Skin epidermis (tissue), 12 donors: ENCODE data around the gene WDFY4.
"Not testable (repeated sequence)": the region's sequence is repeated elsewhere in the genome, so short reads cannot be mapped to it uniquely, and the experiment has no call there.

Experiments
- H3K27ac ChIP-seq, 21 experiments: fragments of 200-600 bp; sonication (generic) in 11 of 21; one replicate each; pipeline ENCODE4 v1.5.0; 2020; ENCODE audit warnings: mild to moderate bottlenecking in 3 of 21, inconsistent platforms in 2 of 21, moderate library complexity in 2 of 21
- H3K4me3 ChIP-seq, 7 experiments: fragments of 200-600 bp; sonication (generic) in 2 of 7; one replicate each; pipeline ENCODE4 v1.5.0; 2020; ENCODE audit warnings: inconsistent platforms in 2 of 7, mild to moderate bottlenecking in 2 of 7, moderate library complexity in 1 of 7

WDFY4 gene

DNA sequence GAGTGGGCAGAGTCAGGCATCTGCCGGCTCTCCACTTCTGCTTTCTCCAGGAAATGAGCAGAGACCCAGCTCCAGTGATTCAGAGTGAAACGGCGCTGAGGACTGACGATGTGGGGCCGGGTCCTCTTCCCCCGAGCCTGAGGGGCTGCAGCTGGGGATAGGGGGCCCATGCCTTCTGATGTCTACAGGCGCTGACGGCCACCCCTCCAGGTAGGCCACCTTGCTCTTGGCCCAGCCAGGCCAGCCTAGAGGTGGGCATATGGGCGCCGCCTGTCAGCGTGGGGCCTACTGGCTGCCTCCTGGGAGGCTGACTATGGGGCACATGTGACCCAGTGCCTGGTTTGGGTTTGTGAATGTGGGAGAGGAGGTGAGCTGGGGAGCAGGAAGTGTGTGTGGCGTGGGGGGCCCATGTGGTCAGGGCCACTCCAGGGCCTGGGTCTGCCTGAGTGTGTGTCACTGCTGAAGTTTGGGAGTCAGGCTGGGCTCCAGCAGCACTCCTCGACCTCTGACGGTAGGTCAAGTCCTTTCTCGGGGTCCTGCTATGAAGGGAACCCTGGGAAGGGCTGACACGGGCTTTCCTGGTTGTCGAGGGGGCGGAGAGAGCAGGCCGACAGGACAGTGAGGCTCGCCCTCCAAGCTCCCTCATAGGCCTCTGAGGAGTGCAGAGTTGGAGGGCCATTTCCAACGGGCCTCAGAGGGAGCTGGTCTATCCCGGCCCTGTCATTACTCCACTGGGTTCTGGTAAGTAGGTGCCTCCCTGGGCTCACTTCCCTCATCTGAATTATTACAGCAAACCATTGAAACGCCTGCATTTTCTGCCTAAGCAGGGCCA, at the start of gene WDFY4:
WDFY4 (plus strand) TSS at position 82 of the 832 bp plus-strand sequence. CDS start 24,860 bp downstream, outside the sequence.
- Histone ChIP-seq H3K4me3 (peak within 1 kb of the TSS in 6 of 7 experiments; percentile 6 to 25 (median 16)), H3K27ac (peak within 1 kb of the TSS in 19 of 21 experiments; percentile 56 to 87 (median 74))

GRCh38 chr10:48634984-48635557, 49.6 kb upstream of the WDFY4 start:
- H3K27ac ChIP-seq = peak overlapping the region in 13 of 21 experiments; percentile 8 to 79 (median 48)
- no peak overlapping the region for H3K4me3 ChIP-seq

DNA sequence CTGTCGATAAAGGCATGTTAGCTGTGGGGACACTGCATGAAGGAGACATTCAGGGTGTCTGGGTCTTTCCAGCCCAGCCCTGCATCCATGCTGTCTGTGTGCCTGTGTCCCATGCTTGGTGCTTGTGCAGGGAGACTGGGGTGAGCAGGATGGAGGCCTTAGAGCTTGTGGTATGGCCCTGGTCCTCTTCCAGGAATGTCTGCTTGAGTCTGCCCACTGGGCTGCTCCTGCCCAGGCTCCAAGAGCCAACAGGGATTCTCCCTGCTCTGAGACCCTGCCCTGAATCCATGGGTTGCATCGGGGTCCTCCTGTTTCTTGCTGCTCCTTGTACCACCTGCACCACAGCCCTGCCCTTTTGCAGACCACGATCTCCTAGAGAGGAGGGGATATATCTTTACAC, 48.4 kb upstream of the WDFY4 start:
- H3K4me3 ChIP-seq = no peak overlapping the region
- H3K27ac ChIP-seq = no peak overlapping the region

GRCh38 chr10:48636901-48637300, 47.8 kb upstream of the WDFY4 start:
- H3K4me3 ChIP-seq = no peak overlapping the region
- no peak overlapping the region for H3K27ac ChIP-seq

DNA sequence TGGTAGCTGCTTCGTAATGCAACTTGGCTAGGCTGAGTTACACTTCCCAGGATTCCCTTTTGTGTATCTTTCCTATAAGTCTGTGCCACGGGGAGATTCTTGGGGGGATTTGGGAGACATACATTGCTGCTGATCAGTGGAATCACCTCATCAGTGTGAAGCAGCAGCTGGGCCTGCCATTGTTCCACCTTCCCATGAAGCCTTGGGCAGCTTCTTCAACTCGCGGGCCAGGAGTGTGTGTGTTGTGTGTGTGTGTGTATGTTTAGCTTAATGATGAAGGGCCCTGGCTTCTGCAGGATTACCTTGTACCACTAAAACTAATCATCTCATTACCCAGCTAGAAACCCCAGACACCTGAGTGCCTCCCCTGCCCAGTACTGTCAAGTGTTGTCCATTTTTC, 46.5 kb upstream of the WDFY4 start:
- H3K4me3 ChIP-seq = no peak overlapping the region
- H3K27ac ChIP-seq = peak overlapping the region in 1 of 21 experiments; percentile 51

- Histone ChIP-seq H3K27ac (peak overlapping the region in 4 of 21 experiments; percentile 16 to 51 (median 26)), H3K4me3 (no peak overlapping the region)
Measured at GRCh38 chr10:48638739-48639527, 45.7 kb upstream of the WDFY4 start.

DNA sequence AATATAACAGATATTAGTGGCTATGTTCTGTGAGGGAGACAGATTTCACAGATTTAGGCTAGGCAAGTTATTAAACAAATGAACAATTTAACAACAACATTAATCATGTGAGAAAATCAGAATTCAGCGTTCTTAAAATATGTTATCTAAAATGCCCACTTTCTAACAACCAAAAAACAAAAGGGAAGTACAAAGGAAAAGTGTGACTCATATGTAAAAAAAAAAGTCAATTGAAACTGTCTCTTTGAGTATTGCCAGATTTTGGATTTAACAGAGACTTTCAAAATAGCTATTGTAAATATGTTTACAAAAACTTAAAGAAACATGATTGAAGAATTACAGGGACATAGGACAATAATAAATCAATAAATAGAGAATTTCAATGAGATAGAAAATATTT, 45.0 kb upstream of the WDFY4 start:
- peak overlapping the region in 4 of 21 experiments; percentile 6 to 30 (median 18) for H3K27ac ChIP-seq
- no peak overlapping the region for H3K4me3 ChIP-seq

- H3K27ac ChIP-seq = peak overlapping the region in 1 of 21 experiments; percentile 6
- no peak overlapping the region for H3K4me3 ChIP-seq
Measured at GRCh38 chr10:48640326-48640725, 44.3 kb upstream of the WDFY4 start.

DNA sequence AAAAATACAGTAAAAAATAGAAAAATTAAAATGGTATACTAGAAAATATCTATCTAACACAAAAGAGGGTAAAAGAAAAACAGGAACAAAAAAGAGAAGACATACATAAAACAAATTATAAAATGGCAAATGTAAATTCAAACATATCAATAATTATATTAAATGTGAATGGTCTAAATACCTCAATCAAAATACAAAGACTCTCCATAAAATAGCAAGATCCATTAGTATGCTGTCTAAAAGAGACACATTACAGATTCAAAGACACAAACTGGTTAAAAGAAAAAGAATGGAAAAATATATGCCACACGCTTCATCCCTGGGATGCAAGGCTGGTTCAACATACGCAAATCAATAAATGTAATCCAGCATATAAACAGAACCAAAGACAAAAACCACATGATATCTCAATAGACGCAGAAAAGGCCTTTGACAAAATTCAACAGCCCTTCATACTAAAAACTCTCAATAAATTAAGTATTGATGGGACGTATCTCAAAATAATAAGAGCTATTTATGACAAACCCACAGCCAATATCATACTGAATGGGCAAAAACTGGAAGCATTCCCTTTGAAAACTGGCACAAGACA, 43.5 kb upstream of the WDFY4 start:
- not testable (repeated sequence) for H3K27ac ChIP-seq, H3K4me3 ChIP-seq

- Histone ChIP-seq H3K4me3 (no peak overlapping the region), H3K27ac (no peak overlapping the region)
Measured at GRCh38 chr10:48645600-48645999, 39.1 kb upstream of the WDFY4 start.

GRCh38 chr10:48647073-48647472, 37.6 kb upstream of the WDFY4 start:
- H3K4me3 ChIP-seq, H3K27ac ChIP-seq: not testable (repeated sequence)

DNA sequence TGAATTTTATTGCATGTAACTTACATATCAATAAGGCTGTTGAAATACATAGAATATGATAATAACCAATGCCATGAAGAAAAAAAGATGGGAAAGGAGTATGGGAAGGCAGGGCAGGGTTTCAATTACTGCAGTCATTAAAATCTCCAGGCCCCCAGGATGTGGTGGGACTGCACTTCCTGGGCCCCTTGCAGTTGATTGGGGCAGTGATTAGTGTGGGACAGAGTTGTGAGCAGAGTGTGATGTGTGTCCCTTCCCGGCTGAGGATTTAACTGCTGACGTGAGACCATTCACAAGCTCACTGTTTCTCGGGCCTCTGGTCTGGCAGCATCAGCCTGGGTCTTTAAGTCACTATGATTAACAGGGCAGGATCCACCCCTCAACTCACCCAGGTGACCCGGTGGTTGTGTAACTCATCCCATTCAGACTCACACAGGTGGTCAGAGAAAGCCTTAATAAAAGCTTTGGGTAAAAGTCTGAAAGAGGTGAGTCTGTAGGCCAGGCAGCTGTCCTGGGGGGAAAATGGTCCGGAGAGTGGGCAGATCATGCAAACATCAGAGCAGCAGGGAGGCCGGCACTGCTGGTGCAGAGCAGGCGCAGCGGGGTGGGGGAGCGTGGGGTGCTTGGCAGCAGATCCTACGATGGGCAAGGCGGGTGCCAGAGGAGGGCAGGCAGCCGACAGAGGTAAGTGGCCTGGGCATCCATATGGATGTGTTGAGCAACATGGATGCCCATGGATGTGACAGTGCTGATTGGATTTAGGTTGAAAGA, 36.3 kb upstream of the WDFY4 start:
- H3K27ac ChIP-seq = no peak overlapping the region
- H3K4me3 ChIP-seq = no peak overlapping the region

GRCh38 chr10:48649349-48649944, 35.2 kb upstream of the WDFY4 start:
- Histone ChIP-seq H3K4me3 (no peak overlapping the region), H3K27ac (no peak overlapping the region)

DNA sequence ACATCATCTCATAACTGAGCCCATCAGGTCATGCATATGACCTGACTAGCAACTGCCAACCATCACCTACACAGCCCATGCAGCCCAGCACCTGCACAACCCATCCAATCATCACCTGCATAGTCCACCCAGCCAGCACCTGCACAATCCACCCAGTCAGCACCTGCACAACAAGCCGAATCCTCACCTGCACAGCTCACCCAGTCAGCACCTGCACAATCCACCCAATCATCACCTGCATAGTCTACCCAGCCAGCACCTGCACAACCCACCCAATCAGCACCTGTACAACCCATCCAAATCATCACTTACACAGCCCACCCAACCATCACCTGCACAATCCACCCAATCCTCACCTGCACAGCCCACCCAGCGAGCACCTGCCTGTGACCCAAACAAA, 33.4 kb upstream of the WDFY4 start:
- no peak overlapping the region for H3K4me3 ChIP-seq
- no peak overlapping the region for H3K27ac ChIP-seq

DNA sequence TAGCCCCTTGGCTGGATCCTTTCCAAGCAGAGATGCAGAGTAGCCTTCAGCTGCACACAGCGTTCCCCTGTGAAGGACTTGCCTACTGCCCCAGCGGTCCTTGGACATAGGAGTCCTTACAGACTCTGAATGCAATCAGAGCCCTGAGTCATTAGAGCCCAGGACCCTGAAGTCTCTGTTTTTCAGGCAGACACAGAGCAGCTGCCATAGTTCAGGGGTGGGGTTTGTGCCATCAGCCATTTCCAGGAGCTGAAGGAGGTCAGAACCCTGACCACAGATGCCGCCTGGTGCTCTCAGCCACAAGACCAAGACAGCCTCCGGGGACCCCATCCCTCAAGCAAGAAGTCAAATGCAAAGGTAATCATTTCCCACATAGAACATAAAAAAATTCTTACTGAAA, 32.8 kb upstream of the WDFY4 start:
- Histone ChIP-seq H3K4me3 (no peak overlapping the region), H3K27ac (no peak overlapping the region)

GRCh38 chr10:48652344-48652743, 32.3 kb upstream of the WDFY4 start:
- H3K27ac ChIP-seq = no peak overlapping the region
- no peak overlapping the region for H3K4me3 ChIP-seq

GRCh38 chr10:48653347-48653746, 31.3 kb upstream of the WDFY4 start:
- H3K27ac ChIP-seq = no peak overlapping the region
- no peak overlapping the region for H3K4me3 ChIP-seq

DNA sequence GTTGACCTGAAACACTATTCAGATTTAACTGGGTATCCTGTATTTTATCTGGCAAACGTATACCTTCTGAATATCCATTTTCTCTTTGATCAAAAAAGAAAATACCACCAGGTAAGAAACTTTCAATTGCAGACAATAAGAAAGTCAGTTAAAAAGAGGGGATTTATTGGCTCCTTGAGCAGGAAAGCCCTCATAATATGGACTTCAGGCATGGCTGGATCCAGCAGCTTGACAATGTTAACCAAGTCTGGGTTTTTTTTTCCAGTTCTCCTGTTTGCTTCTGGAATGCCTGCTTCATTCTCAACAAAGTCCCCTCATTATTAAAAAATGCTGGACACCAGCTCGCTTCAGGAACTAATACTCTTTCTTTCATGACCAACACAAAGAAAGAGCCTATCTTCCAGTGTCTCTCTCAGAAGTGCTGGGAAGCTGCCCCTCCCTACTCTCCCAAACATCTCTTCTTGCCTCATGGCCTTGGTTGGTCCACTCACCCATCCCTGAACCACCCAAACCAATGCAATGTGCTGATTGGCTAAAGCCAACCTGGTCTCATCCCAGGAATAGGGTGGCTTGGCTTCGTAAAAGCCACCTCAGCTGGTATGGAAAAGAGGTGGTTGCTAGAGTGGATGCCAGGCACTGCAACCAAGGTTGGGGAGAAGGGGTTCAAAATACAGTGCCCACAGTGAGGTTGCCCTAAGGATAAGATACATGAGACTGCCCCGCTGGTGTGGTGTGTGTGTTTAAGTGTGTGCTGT, 30.6 kb upstream of the WDFY4 start:
- Histone ChIP-seq H3K27ac (no peak overlapping the region), H3K4me3 (no peak overlapping the region)
